Activated CD8-positive, alpha-beta T cell treated with anti-CD3 and anti-CD28 coated beads, Interleukin-2, amount 10 ng/mL, durations not matched to agents 7 days and 5 days (primary cell): ENCODE data around the gene SFI1. TPM values are rescaled to one million over a fixed set of nuclear protein-coding genes. Genes with fewer than 3 reads are reported as not detected.

Experiments used
- ATAC-seq: fragments of 150-1000 bp; cut with Tn5 transposase; one replicate; pipeline ENCODE4 v1.10.0; 2021; ENCODE audit warnings: moderate library complexity
- CTCF ChIA-PET: fragments of 350-600 bp; sonication (Branson Sonifier 250); formaldehyde crosslinking; loops from one replicate; lab custom pipeline; 2021; ENCODE audit warnings: antibody characterized with exemption; lab: Charles Lee
- POLR2A ChIA-PET: fragments of 350-600 bp; sonication (Branson Sonifier 250); formaldehyde crosslinking; loops from one replicate; lab custom pipeline; 2021; ENCODE audit warnings: antibody characterized with exemption; lab: Charles Lee
- DNase-seq: peaks from one replicate; pipeline ENCODE4 v3.0.0-alpha.2; 2020
- H3K27ac Mint-ChIP-seq: one replicate; pipeline ENCODE4 v1.8.0; 2021; ENCODE audit warnings: mild to moderate bottlenecking, mixed read lengths
- H3K27me3 Mint-ChIP-seq: one replicate; pipeline ENCODE4 v1.8.0; 2021; ENCODE audit warnings: low read depth, mixed read lengths
- H3K36me3 Mint-ChIP-seq: one replicate; pipeline ENCODE4 v1.8.0; 2021; ENCODE audit warnings: low read depth, mixed read lengths
- H3K4me1 Mint-ChIP-seq: one replicate; pipeline ENCODE4 v1.8.0; 2021; ENCODE audit warnings: low read depth, mixed read lengths
- H3K4me3 Mint-ChIP-seq: one replicate; pipeline ENCODE4 v1.8.0; 2021; ENCODE audit warnings: mild to moderate bottlenecking, mixed read lengths
- H3K9me3 Mint-ChIP-seq: one replicate; pipeline ENCODE4 v1.8.0; 2022; ENCODE audit warnings: mixed read lengths; ENCODE audit not compliant: insufficient read depth
- total RNA-seq, 2 experiments: library from RNA; stranded (reverse); gene quantifications; one replicate each; pipeline ENCODE4 v1.2.3, GENCODE V29; 2021

The SFI1 gene
- total RNA-seq, 2 experiments from 2014 or later = 136 to 141 TPM

DNA sequence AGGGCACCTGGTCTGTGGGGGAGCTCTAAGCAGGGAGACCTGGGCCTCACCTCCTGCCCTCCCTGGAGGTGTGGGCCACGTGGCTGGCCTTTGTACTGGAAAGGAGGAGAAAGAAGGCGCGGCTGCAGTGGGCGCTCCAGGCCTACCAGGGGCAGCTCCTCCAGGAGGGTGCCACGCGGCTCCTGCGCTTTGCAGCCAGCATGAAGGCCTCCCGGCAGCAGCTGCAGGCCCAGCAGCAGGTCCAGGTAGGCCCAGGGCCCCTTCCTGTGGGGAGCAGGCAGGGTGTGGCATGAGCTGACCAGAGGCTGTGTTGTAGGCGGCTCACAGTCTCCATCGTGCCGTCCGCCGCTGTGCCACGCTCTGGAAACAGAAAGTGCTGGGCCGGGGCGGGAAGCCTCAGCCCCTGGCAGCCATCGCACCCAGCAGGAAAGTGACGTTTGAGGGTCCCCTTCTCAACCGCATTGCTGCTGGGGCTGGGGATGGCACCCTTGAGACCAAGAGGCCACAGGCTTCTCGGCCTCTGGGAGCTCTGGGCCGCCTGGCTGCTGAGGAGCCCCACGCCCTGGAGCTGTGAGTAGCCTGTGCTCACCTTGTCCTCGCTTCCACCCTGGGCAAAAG is 117.1 kb downstream of the SFI1 start:
- Mint-ChIP-seq H3K9me3 (no peaks in the 10 kb centered on the region), H3K4me1 (peaks cover 16% of the 10 kb centered on the region), H3K27me3 (no peaks in the 10 kb centered on the region), H3K27ac (peak overlapping the region; percentile 53), H3K36me3 (peaks cover 34% of the 10 kb centered on the region), H3K4me3 (no peak overlapping the region)
- DNase-seq (no peak), ATAC-seq (no peak)
- CTCF ChIA-PET = no interaction called here
- POLR2A ChIA-PET = interaction anchor here (1.0 kb wide), 1 partner anchor 60 kb away, joined by 3 read pairs; no protein-coding TSS in a partner anchor

DNA sequence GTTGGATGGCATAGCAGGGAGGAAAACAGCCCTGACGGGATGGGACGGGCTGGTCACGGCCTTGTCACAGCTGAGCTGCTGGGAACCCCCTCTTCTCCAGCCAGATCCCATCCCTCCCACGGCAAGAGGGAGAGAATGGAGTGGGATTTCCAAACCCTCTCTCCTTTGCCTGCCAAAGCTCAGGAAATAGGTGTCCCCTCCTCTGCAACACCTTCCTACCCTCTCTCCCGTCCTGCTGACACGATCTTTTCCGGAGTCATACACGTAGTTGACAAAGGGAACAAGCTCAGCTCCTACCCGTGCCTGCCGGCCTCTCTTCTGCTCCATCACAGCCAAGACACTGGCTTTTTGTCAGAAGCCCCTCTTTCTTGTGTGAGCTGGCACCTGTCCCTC is 117.6 kb downstream of the SFI1 start:
- Mint-ChIP-seq H3K4me1 (peaks cover 16% of the 10 kb centered on the region), H3K4me3 (no peak overlapping the region), H3K27ac (peak overlapping the region; percentile 53), H3K9me3 (no peaks in the 10 kb centered on the region), H3K36me3 (peaks cover 39% of the 10 kb centered on the region), H3K27me3 (no peaks in the 10 kb centered on the region)
- POLR2A ChIA-PET = interaction anchor here (0.7 kb wide), 1 partner anchor 16 kb away, joined by 4 read pairs; no protein-coding TSS in a partner anchor
- CTCF ChIA-PET = interaction anchor here (1.1 kb wide), 1 partner anchor 20 kb away, joined by 3 read pairs; no protein-coding TSS in a partner anchor
- no peak for ATAC-seq
- no peak for DNase-seq

DNA sequence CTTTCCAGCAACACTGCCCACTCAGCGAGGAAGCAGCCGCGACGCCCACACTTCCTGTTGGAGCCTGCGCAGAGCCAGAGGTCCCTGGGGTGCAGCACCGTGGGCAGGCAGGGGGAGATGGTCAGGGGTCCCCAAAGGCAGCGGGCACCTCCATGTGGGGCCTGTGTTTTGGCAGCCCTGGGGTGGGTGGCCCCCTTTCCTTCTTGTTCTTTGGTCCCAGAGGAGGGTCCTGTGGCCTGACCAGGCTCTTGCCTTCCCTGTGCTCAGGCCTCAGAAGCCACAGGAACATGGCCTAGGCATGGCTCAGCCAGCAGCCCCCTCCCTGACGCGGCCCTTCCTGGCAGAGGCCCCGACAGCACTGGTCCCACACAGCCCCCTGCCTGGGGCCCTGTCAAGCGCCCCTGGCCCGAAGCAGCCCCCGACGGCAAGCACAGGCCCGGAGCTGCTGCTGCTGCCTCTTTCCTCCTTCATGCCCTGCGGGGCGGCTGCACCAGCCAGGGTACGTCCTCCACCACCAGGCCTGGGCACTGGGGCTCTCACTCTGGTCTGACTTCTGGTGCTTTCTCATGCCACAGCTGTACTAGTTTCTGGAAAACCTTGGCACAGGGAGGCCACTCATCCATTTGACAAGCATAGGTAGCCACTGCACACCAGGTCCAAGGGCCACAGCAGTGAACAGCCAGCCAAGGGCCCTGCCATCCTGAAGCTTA is 118.6 kb downstream of the SFI1 start:
- Mint-ChIP-seq H3K4me3 (no peak overlapping the region), H3K27ac (peak overlapping the region; percentile 74), H3K4me1 (peaks cover 16% of the 10 kb centered on the region), H3K27me3 (no peaks in the 10 kb centered on the region), H3K36me3 (peaks cover 40% of the 10 kb centered on the region), H3K9me3 (no peaks in the 10 kb centered on the region)
- ATAC-seq (no peak), DNase-seq (no peak)
- CTCF ChIA-PET = interaction anchor here (1.1 kb wide), 1 partner anchor 19 kb away, joined by 3 read pairs; no protein-coding TSS in a partner anchor
- POLR2A ChIA-PET = interaction anchor here (1.1 kb wide), 1 partner anchor 180 kb away, joined by 3 read pairs; no protein-coding TSS in a partner anchor

DNA sequence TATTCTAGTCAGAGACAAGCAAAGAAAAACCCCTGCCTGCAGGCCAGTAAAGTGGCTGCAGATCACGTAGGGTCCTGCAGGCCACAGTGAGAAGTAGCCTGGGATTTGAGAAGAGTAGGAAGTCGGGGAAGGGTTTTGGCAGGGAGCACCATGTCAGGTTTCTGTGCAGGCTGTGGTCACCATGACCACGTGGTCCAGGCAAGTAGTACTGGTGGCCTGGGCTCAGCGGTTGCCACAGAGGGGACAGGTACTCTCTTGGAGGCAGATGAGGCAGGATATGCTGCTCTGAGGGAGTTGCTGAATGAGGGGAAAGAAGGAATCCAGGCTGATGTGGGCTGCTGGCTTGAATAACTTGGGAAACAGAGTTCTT is 119.1 kb downstream of the SFI1 start:
- H3K36me3 Mint-ChIP-seq = peaks cover 36% of the 10 kb centered on the region
- POLR2A ChIA-PET = no interaction called here
- peak overlapping the region; percentile 74 for H3K27ac Mint-ChIP-seq
- no peaks in the 10 kb centered on the region for H3K9me3 Mint-ChIP-seq
- no peak for DNase-seq
- no peak for ATAC-seq
- no peak overlapping the region for H3K4me3 Mint-ChIP-seq
- H3K27me3 Mint-ChIP-seq = no peaks in the 10 kb centered on the region
- peaks cover 16% of the 10 kb centered on the region for H3K4me1 Mint-ChIP-seq
- CTCF ChIA-PET = interaction anchor here (1.8 kb wide), 1 partner anchor 59 kb away, joined by 5 read pairs; no protein-coding TSS in a partner anchor

DNA sequence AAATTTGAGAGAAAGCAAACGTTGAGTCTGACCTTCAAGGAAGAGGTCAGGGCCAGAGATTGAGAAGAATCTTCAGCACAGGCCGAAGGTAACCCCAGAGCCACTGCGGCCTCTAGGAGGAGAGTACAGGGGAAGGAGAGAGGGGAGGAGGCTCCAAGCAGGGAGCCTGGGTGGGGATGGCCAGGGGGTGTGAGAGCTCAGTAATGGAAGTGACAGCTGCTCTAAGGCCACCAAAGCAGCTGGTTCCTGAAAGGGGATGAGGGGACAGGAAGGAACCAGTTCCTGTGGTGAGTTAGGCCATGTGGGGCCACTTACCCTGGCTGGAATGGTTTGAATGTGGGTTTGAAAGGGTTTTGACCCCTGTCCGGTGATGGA is 119.6 kb downstream of the SFI1 start:
- Mint-ChIP-seq H3K27ac (peak overlapping the region; percentile 74), H3K9me3 (no peaks in the 10 kb centered on the region), H3K4me3 (no peak overlapping the region), H3K27me3 (no peaks in the 10 kb centered on the region), H3K4me1 (peaks cover 16% of the 10 kb centered on the region), H3K36me3 (peaks cover 34% of the 10 kb centered on the region)
- no peak for DNase-seq
- ChIA-PET CTCF (interaction anchor here (1.8 kb wide), 1 partner anchor 59 kb away, joined by 5 read pairs; no protein-coding TSS in a partner anchor), POLR2A (interaction anchor here (0.8 kb wide), 1 partner anchor 10 kb away, joined by 3 read pairs; no protein-coding TSS in a partner anchor)
- ATAC-seq = no peak

DNA sequence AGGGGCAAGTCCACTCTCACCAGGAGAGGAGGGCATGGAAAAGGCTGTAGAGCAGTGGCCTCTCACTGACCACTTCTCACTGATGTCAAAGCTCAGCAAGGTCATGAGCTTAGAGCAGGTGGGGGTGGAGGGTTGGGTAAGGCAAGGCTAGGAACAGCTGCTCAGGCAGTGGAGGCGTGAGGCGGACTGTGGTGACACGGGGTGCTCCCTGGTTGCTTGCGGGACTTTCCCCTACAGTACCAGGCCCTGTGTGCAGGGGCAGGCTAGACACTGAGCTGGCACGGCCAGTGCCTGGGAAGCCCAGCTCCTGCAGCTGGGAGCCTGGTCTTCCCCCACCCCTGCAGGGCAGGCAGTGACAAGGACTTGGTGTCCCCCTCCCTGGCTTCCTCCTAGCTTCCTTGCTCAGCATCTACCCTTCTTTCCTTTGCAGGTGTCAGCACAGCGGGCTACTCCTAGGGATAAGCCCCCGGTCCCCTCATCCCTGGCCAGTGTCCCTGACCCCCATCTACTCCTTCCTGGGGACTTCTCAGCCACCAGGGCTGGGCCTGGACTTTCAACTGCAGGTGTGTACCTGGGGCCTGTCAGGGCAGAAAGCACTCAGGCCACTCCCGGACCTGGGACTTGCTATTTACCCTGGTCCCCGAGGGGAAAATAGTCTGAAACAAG is 120.1 kb downstream of the SFI1 start:
- no peaks in the 10 kb centered on the region for H3K9me3 Mint-ChIP-seq
- no peak overlapping the region for H3K4me3 Mint-ChIP-seq
- ATAC-seq (no peak), DNase-seq (no peak)
- no peaks in the 10 kb centered on the region for H3K27me3 Mint-ChIP-seq
- POLR2A ChIA-PET = interaction anchor here (0.8 kb wide), 1 partner anchor 10 kb away, joined by 3 read pairs; no protein-coding TSS in a partner anchor
- CTCF ChIA-PET = interaction anchor here (1.8 kb wide), 1 partner anchor 60 kb away, joined by 5 read pairs; no protein-coding TSS in a partner anchor
- H3K4me1 Mint-ChIP-seq = peaks cover 16% of the 10 kb centered on the region
- peak overlapping the region; percentile 74 for H3K27ac Mint-ChIP-seq
- H3K36me3 Mint-ChIP-seq = peaks cover 32% of the 10 kb centered on the region

DNA sequence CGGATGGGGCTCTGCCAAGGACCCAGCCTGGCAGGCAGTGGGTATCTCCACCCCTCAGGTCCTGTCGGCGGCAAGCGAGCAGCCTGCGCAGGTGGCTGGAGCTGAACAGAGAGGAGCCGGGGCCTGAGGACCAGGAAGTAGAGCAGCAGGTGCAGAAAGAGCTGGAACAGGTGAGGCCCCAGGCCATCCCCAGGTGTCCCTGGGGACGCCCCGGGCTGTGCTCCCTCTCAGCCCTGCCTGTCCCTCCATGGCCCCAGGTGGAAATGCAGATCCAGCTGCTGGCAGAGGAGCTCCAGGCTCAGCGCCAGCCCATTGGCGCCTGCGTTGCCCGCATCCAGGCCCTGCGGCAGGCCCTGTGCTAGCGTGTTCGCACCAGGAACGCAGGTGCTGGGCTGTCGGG is 121.7 kb downstream of the SFI1 start:
- no peak for DNase-seq
- H3K27me3 Mint-ChIP-seq = no peaks in the 10 kb centered on the region
- no peak overlapping the region for H3K27ac Mint-ChIP-seq
- peaks cover 20% of the 10 kb centered on the region for H3K4me1 Mint-ChIP-seq
- H3K9me3 Mint-ChIP-seq = no peaks in the 10 kb centered on the region
- POLR2A ChIA-PET = interaction anchor here (0.7 to 1.5 kb wide), 2 partner anchors 12 to 18 kb away, joined by 3 to 4 read pairs; no protein-coding TSS in a partner anchor
- CTCF ChIA-PET = no interaction called here
- no peak overlapping the region for H3K4me3 Mint-ChIP-seq
- peaks cover 28% of the 10 kb centered on the region for H3K36me3 Mint-ChIP-seq
- no peak for ATAC-seq

DNA sequence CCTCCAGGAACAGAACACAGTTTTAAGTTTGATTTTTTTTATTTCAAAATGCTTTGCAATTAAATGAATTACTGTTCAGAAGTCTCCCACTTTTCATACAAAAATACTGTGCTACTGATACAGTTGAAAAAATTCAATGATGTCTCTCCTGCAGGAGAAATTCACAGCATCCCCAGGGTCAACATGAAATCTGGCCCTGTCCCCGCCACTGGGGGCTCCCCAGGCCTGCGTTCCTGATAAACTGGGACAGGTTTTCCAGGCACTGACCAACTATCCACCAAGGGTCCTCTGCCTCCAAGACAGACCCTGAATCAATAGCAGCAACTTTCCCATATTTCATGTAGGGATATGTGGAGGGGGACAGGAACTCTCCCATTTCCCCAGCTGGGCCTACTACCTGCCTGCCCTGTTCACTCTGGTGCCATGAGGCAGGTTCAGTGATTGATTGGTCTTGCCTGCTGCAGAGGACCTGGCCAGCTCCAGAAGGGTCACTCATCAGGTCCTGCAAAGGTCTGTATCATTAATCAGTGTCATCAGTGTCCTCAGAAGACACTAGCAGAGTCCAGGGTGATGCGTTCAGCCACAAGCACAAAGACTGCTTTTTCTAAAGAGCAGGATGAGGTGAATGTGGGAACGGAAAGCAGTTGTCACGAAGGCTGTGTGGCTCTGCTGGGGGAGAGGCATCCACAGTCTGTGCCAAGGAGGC is 122.3 kb downstream of the SFI1 start:
- H3K4me1 Mint-ChIP-seq = peaks cover 20% of the 10 kb centered on the region
- ChIA-PET CTCF (no interaction called here), POLR2A (interaction anchor here (0.7 to 1.5 kb wide), 2 partner anchors 12 to 18 kb away, joined by 3 to 4 read pairs; no protein-coding TSS in a partner anchor)
- peaks cover 27% of the 10 kb centered on the region for H3K36me3 Mint-ChIP-seq
- no peaks in the 10 kb centered on the region for H3K27me3 Mint-ChIP-seq
- H3K27ac Mint-ChIP-seq = peak overlapping the region; percentile 5
- H3K9me3 Mint-ChIP-seq = no peaks in the 10 kb centered on the region
- ATAC-seq (no peak), DNase-seq (no peak)
- no peak overlapping the region for H3K4me3 Mint-ChIP-seq

DNA sequence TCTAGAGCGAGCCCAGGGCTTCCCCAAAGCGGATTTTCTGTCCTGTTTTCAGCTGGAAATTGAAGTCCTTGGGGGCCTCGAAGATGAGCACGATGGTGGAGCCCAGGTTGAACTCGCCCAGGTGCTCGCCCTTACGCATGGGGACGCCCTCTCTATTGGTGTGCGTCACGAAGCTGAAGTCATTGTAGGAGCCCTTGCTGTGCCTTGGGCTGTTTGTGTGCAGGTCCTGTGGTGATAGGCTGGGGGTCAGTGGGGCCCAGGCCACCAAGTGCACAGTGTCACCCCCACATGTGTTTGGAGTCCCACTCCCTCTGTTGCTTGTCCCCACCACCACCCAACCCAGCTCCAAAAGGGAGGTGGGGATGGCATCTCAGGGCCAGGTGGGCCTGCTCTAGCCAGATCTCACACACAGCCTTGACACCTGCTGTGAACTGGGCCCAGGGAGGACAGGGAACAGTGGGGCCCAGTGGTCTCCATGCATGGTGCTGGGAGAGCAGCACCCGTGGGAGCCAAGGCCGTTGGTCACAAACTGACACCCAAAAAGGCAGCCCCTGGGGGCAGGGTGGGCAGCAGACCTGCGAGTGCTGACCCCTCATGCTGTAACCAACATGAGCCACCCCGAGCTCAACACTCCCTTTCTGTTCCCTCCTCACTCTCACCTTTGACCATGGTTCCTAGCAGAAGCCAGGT is 123.4 kb downstream of the SFI1 start:
- no peak overlapping the region for H3K4me3 Mint-ChIP-seq
- CTCF ChIA-PET = no interaction called here
- ATAC-seq = no peak
- peaks cover 24% of the 10 kb centered on the region for H3K36me3 Mint-ChIP-seq
- H3K9me3 Mint-ChIP-seq = no peaks in the 10 kb centered on the region
- no peak for DNase-seq
- peak overlapping the region; percentile 55 for H3K27ac Mint-ChIP-seq
- peaks cover 20% of the 10 kb centered on the region for H3K4me1 Mint-ChIP-seq
- POLR2A ChIA-PET = interaction anchor here (2.5 kb wide), 1 partner anchor 10 kb away, joined by 15 read pairs; no protein-coding TSS in a partner anchor
- no peaks in the 10 kb centered on the region for H3K27me3 Mint-ChIP-seq

DNA sequence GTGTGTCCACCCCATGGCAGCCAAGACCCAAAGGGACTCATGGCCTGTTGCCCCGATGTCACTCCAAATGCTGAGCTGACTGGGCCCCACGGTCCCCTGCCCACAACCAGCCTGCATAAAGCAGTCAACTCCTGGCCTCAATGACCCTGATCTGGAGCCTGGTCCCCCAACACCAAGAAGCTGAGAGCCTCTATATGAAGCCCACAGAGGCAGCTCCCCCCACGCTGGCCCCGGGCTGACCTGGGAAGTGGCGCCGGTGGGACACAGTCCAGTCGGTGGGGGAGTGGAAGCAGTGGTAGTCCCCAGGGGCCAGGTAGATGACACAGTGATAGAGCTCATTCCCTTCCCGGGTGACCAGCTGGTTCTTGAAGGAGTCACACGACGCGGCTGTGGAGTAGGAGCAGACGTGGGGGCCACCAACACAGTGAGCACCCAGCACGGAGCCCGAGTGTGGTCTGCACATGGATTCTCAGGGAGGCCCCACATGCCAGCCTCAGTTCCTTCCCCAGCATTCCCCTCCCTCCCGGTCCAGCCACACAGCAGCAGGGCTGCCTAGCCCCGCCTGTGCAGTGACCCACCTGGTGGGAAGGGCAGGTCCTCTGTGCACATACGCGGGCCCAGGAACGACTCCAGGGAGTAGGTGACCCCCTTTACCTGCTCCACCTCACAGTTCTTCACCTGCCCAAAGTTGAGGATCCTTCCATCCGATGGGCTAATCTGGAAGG is 124.6 kb downstream of the SFI1 start:
- Mint-ChIP-seq H3K27ac (peak overlapping the region; percentile 49), H3K36me3 (peaks cover 20% of the 10 kb centered on the region), H3K4me3 (no peak overlapping the region), H3K4me1 (peaks cover 14% of the 10 kb centered on the region), H3K9me3 (no peaks in the 10 kb centered on the region), H3K27me3 (no peaks in the 10 kb centered on the region)
- no peak for DNase-seq
- POLR2A ChIA-PET = interaction anchor here (0.8 to 2.5 kb wide), 2 partner anchors 9 to 39 kb away, joined by 3 to 15 read pairs; no protein-coding TSS in a partner anchor
- CTCF ChIA-PET = interaction anchor here (1.5 to 2.4 kb wide), 2 partner anchors 9 to 64 kb away, joined by 4 to 5 read pairs; no protein-coding TSS in a partner anchor
- no peak for ATAC-seq
